GM10266 (cell line): ENCODE data around the gene OR51B4.
"Not testable (repeated sequence)": the region's sequence is repeated elsewhere in the genome, so short reads cannot be mapped to it uniquely, and the experiment has no call there.

Experiments used
- DNase-seq: peaks from one replicate; pipeline ENCODE4 v3.0.0; 2012; ENCODE audit errors: extremely low spot score
- CTCF ChIP-seq: IDR thresholded peaks from 2 replicates; pipeline ENCODE4 v1.5.1; 2012; ENCODE audit warnings: mild to moderate bottlenecking, low read depth; ENCODE audit not compliant: control insufficient read depth, insufficient read depth; ENCODE audit errors: missing control alignments

OR51B4 gene

GRCh38 chr11:5339771-5340322 is 38.1 kb upstream of the OR51B4 start:
- TF ChIP-seq CTCF = no peak
- DNase-seq = no peak

GRCh38 chr11:5337253-5337652 is 35.5 kb upstream of the OR51B4 start:
- DNase-seq = not testable (repeated sequence)

GRCh38 chr11:5336331-5336730 is 34.6 kb upstream of the OR51B4 start:
- no peak for DNase-seq
- no peak for TF ChIP-seq CTCF

GRCh38 chr11:5335170-5335569 is 33.4 kb upstream of the OR51B4 start:
- no peak for DNase-seq

GRCh38 chr11:5324197-5324596 is 22.5 kb upstream of the OR51B4 start, which contains the start of gene OR51B2:
Gene OR51B2 (minus strand): TSS chr11:5324297. CDS start chr11:5324297, 0 bp downstream.
- no peak for DNase-seq
- TF ChIP-seq CTCF = no peak

More at GRCh38 chr11:5335170-5335569, 33.4 kb upstream of the OR51B4 start:
- TF ChIP-seq CTCF = no peak

GRCh38 chr11:5317292-5317691 is 15.5 kb upstream of the OR51B4 start:
- no peak for TF ChIP-seq CTCF
- no peak for DNase-seq

GRCh38 chr11:5313326-5314023 is 11.7 kb upstream of the OR51B4 start:
- not testable (repeated sequence) for DNase-seq

GRCh38 chr11:5310423-5310822 is 8.7 kb upstream of the OR51B4 start:
- no peak for DNase-seq
- TF ChIP-seq CTCF = no peak
